Parathyroid adenoma (tissue), 2 donors: Measurements from ENCODE around the gene AGFG2.

Source experiments
- H2AFZ ChIP-seq: fragments of 300-600 bp; sonication (generic); one replicate; pipeline ENCODE4 v1.7.0; 2017; ENCODE audit warnings: antibody characterized with exemption, mild to moderate bottlenecking
- H3K27ac ChIP-seq: fragments of 300-600 bp; sonication (generic); one replicate; pipeline ENCODE4 v1.7.0; 2017
- H3K27me3 ChIP-seq: fragments of 300-600 bp; sonication (generic); one replicate; pipeline ENCODE4 v1.7.0; 2017; ENCODE audit warnings: low read length; ENCODE audit not compliant: control insufficient read depth, insufficient read depth
- H3K36me3 ChIP-seq: fragments of 300-600 bp; sonication (generic); one replicate; pipeline ENCODE4 v1.7.0; 2017; ENCODE audit warnings: low read length; ENCODE audit not compliant: control insufficient read depth, insufficient read depth
- H3K4me1 ChIP-seq: fragments of 300-600 bp; sonication (generic); one replicate; pipeline ENCODE4 v1.7.0; 2017; ENCODE audit warnings: control low read depth
- H3K4me2 ChIP-seq: fragments of 300-600 bp; sonication (generic); one replicate; pipeline ENCODE4 v1.7.0; 2017; ENCODE audit warnings: low read length
- H3K4me3 ChIP-seq: fragments of 300-600 bp; sonication (generic); one replicate; pipeline ENCODE4 v1.7.0; 2017; ENCODE audit warnings: low read depth, low read length
- H3K79me2 ChIP-seq: fragments of 300-600 bp; sonication (generic); one replicate; pipeline ENCODE4 v1.7.0; 2017; ENCODE audit warnings: control low read depth
- H3K9ac ChIP-seq: fragments of 300-600 bp; sonication (generic); one replicate; pipeline ENCODE4 v1.7.0; 2017; ENCODE audit warnings: mild to moderate bottlenecking
- H3K9me3 ChIP-seq: fragments of 300-600 bp; sonication (generic); one replicate; pipeline ENCODE4 v1.7.0; 2017; ENCODE audit warnings: low read length; ENCODE audit not compliant: control insufficient read depth
- CTCF ChIP-seq: fragments of 300-600 bp; sonication (generic); IDR thresholded peaks from one replicate; pipeline ENCODE4 v1.7.0; 2017; ENCODE audit warnings: antibody characterized with exemption, mild to moderate bottlenecking
- donor health status: primary hyperparathyroidism.

AGFG2 gene

GRCh38 chr7:100612730-100613390 lies 73.9 kb downstream of the AGFG2 start:
- TF ChIP-seq CTCF, result no peak
- H3K4me3 ChIP-seq, result peak overlapping the region; percentile 100
- peak overlapping the region; percentile 42 for H3K9ac ChIP-seq
- H3K9me3 ChIP-seq, result no peaks in the 10 kb centered on the region
- no peaks in the 10 kb centered on the region for H3K36me3 ChIP-seq
- H3K4me1 ChIP-seq, result peaks cover 8% of the 10 kb centered on the region
- peak overlapping the region; percentile 95 for H3K27ac ChIP-seq
- no peaks in the 10 kb centered on the region for H3K27me3 ChIP-seq
- peak overlapping the region; percentile 100 for H3K4me2 ChIP-seq
- peak overlapping the region; percentile 81 for H2AFZ ChIP-seq
- H3K79me2 ChIP-seq, result no peaks in the 10 kb centered on the region

- no peak overlapping the region for H3K9ac ChIP-seq
- no peaks in the 10 kb centered on the region for H3K9me3 ChIP-seq
- H3K4me1 ChIP-seq, result peaks cover 8% of the 10 kb centered on the region
- H3K79me2 ChIP-seq, result no peaks in the 10 kb centered on the region
- no peaks in the 10 kb centered on the region for H3K27me3 ChIP-seq
- H3K4me3 ChIP-seq, result no peak overlapping the region
- H2AFZ ChIP-seq, result no peak overlapping the region
- H3K27ac ChIP-seq, result no peak overlapping the region
- no peak overlapping the region for H3K4me2 ChIP-seq
- no peak for TF ChIP-seq CTCF
- no peaks in the 10 kb centered on the region for H3K36me3 ChIP-seq
Observed at GRCh38 chr7:100613412-100614175, 74.6 kb downstream of the AGFG2 start.

GRCh38 chr7:100614308-100614861 lies 75.4 kb downstream of the AGFG2 start:
- Histone ChIP-seq H3K79me2 (no peaks in the 10 kb centered on the region), H3K4me1 (peaks cover 8% of the 10 kb centered on the region), H3K27me3 (no peaks in the 10 kb centered on the region), H3K9me3 (no peaks in the 10 kb centered on the region), H2AFZ (no peak overlapping the region), H3K4me3 (no peak overlapping the region), H3K9ac (no peak overlapping the region), H3K36me3 (no peaks in the 10 kb centered on the region), H3K27ac (no peak overlapping the region), H3K4me2 (no peak overlapping the region)
- no peak for TF ChIP-seq CTCF
